Measurements from ENCODE around the gene CD80. TPM values are rescaled to one million over a fixed set of nuclear protein-coding genes. Genes with fewer than 3 reads are reported as not detected.
A peak's percentile ranks its signal among the peaks of the same experiment; 100 is the strongest.

Gene CD80
- total and polyA plus RNA-seq, 10 of the 15 experiments (the other 5 are each of a cell fraction or from before 2014, with no cell fraction given) = 41.4 to 137 (median 58.1) TPM

- peak; percentile 56 for TF ChIP-seq RELA (IDR thresholded peaks at IDR 0.05; ENCODE audit: borderline replicate concordance, partially characterized antibody)
- no peak for TF ChIP-seq ZNF384 (IDR thresholded peaks at IDR 0.05; ENCODE audit: borderline replicate concordance, low read depth, low read length)
- TF ChIP-seq WRNIP1 (IDR thresholded peaks at IDR 0.05; ENCODE audit: borderline replicate concordance, low read depth, low read length) = no peak
- TF ChIP-seq MEF2B (IDR thresholded peaks at IDR 0.05; ENCODE audit: partially characterized antibody, poor library complexity, severe bottlenecking) = no peak
- TF ChIP-seq NFXL1 (IDR thresholded peaks at IDR 0.05; ENCODE audit: borderline replicate concordance) = no peak
- TF ChIP-seq STAT1 (conservative IDR thresholded peaks at IDR 0.05) = no peak
- TF ChIP-seq RELB (IDR thresholded peaks at IDR 0.05; ENCODE audit: low read depth) = peak; percentile 78
- no peak; the same call in 1 of the 2 replicates for TF ChIP-seq EED (IDR thresholded peaks at IDR 0.05; ENCODE audit: low read depth)
- no peak for TF ChIP-seq POLR2A (IDR thresholded peaks at IDR 0.05; ENCODE audit: low read depth, low read length)
- TF ChIP-seq, protein P1, sequence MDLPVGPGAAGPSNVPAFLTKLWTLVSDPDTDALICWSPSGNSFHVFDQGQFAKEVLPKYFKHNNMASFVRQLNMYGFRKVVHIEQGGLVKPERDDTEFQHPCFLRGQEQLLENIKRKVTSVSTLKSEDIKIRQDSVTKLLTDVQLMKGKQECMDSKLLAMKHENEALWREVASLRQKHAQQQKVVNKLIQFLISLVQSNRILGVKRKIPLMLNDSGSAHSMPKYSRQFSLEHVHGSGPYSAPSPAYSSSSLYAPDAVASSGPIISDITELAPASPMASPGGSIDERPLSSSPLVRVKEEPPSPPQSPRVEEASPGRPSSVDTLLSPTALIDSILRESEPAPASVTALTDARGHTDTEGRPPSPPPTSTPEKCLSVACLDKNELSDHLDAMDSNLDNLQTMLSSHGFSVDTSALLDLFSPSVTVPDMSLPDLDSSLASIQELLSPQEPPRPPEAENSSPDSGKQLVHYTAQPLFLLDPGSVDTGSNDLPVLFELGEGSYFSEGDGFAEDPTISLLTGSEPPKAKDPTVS (IDR thresholded peaks at IDR 0.05; ENCODE audit: low read depth, low read length) = no peak
- no peak for TF ChIP-seq BCL3 (IDR thresholded peaks at IDR 0.05; ENCODE audit: borderline replicate concordance, insufficient read depth, low read depth, low read length, poor library complexity, severe bottlenecking)
- TF ChIP-seq STAT3 (IDR thresholded peaks at IDR 0.05; ENCODE audit: low read depth, low read length) = no peak
- TF ChIP-seq TCF3 (IDR thresholded peaks at IDR 0.05; ENCODE audit: borderline replicate concordance, insufficient read depth, low read depth, low read length) = no peak
- TF ChIP-seq SREBF1 (IDR thresholded peaks at IDR 0.05; ENCODE audit: low read length) = no peak
- TF ChIP-seq IKZF2 (IDR thresholded peaks at IDR 0.05) = peak in 1 of 2 experiments; percentile 21; a peak in 2 of 4 replicates
- no peak for TF ChIP-seq EZH2 (IDR thresholded peaks at IDR 0.05; ENCODE audit: borderline replicate concordance, control insufficient read depth, low read depth, low read length)
- no peak for TF ChIP-seq KDM1A (IDR thresholded peaks at IDR 0.05; ENCODE audit: borderline replicate concordance)
- TF ChIP-seq CTCF (IDR thresholded peaks at IDR 0.05 in 2 of 3, conservative IDR thresholded peaks at IDR 0.05 in 1 of 3; ENCODE audit: control insufficient read depth in 2 of 3, extremely low read depth in 1 of 3, insufficient read depth in 1 of 3, low read depth in 3 of 3, low read length in 3 of 3) = no peak
- peak; percentile 81 for TF ChIP-seq SMAD5 (IDR thresholded peaks at IDR 0.05; ENCODE audit: low read depth)
- no peak for TF ChIP-seq SMC3 (IDR thresholded peaks at IDR 0.05; ENCODE audit: borderline replicate concordance, low read length)
- no peak for TF ChIP-seq RFX5 (IDR thresholded peaks at IDR 0.05; ENCODE audit: low read depth, low read length)
- no peak; the same call in 1 of the 2 replicates for TF ChIP-seq NFIC (IDR thresholded peaks at IDR 0.05; ENCODE audit: low read depth, low read length)
- no peak for TF ChIP-seq CREB1 (IDR thresholded peaks at IDR 0.05; ENCODE audit: low read depth)
- TF ChIP-seq ZZZ3 (IDR thresholded peaks at IDR 0.05; ENCODE audit: control insufficient read depth, insufficient read length, low read depth) = no peak
- TF ChIP-seq HDAC6 (IDR thresholded peaks at IDR 0.05; ENCODE audit: unreplicated experiment) = no peak
Observed at GRCh38 chr3:119597548-119598288, 38.3 kb upstream of the CD80 start, which contains the start of gene PLA1A (continued).
